ENCODE results near the gene TEKTIP1. TPM values are rescaled to one million over a fixed set of nuclear protein-coding genes. Genes with fewer than 3 reads are reported as not detected.
A peak's percentile ranks its signal among the peaks of the same experiment; 100 is the strongest.

TEKTIP1 gene
- total and polyA plus RNA-seq, 2 of the 4 experiments (the other 2 are of a cell fraction), result not detected

- Histone ChIP-seq H4K8ac (ENCODE audit: low read depth in 2 of 2, low read length in 2 of 2) (no peak overlapping the region), H3K4me3 (ENCODE audit: insufficient read depth, low read depth, low read length) (no peak overlapping the region), H3K4ac (ENCODE audit: low read depth, low read length) (no peak overlapping the region), H3K27me3 (ENCODE audit: control insufficient read depth, insufficient read depth, low read length) (no peaks in the 10 kb centered on the region), H3K9me3 (ENCODE audit: control insufficient read depth, insufficient read depth, low read length) (no peaks in the 10 kb centered on the region), H3K23ac (ENCODE audit: low read depth, low read length) (no peak overlapping the region), H2AK9ac (replicated peaks; ENCODE audit: low read depth, low read length, poor library complexity) (no peak overlapping the region), H3K4me1 (ENCODE audit: control insufficient read depth, insufficient read depth, low read length) (no peaks in the 10 kb centered on the region), H2BK120ac (ENCODE audit: low read depth, low read length) (no peak overlapping the region), H2AFZ (replicated peaks; ENCODE audit: low read length, poor library complexity) (no peak overlapping the region), H3K27ac (ENCODE audit: insufficient read depth, low read length) (0 out of 2 replicates have a peak overlapping the region, but pooled peaks have one; percentile 9), H2AK5ac (ENCODE audit: low read depth, low read length) (no peak overlapping the region), H3K14ac (replicated peaks; ENCODE audit: low read depth, low read length) (no peak overlapping the region), H3K9me1 (ENCODE audit: insufficient read depth, low read length) (no peaks in the 10 kb centered on the region), H3K4me2 (ENCODE audit: low read depth, low read length) (no peak overlapping the region), H2BK20ac (ENCODE audit: low read depth, low read length) (no peak overlapping the region), H3K36me3 (ENCODE audit: control insufficient read depth, insufficient read depth, low read length) (peaks cover 44% of the 10 kb centered on the region), H4K5ac (ENCODE audit: low read depth, low read length) (no peak overlapping the region), H2BK15ac (ENCODE audit: low read depth, low read length) (no peak overlapping the region), H4K20me1 (ENCODE audit: insufficient read depth, low read length) (peaks cover 30% of the 10 kb centered on the region), H3K56ac (ENCODE audit: extremely low read depth, insufficient read depth, low read length) (no peak overlapping the region), H4K91ac (ENCODE audit: insufficient read depth, low read depth, low read length) (no peak overlapping the region), H2BK5ac (ENCODE audit: low read depth, low read length, poor library complexity, severe bottlenecking) (no peak overlapping the region), H3K18ac (ENCODE audit: low read depth, low read length) (no peak overlapping the region), H3K79me1 (ENCODE audit: low read depth in 1 of 2, low read length in 2 of 2) (peaks cover 9 to 31% of the 10 kb centered on the region in 2 experiments; a peak in 3 of 4 replicates), H3K9ac (ENCODE audit: low read depth, low read length) (no peak overlapping the region)
- in situ Hi-C loops (cut with MboI; ENCODE audit: low sequenced_read_pairs) (no loop called here), intact Hi-C loops (cut with micrococcal nuclease) (no loop called here), dilution Hi-C loops (cut with HindIII; ENCODE audit: low sequenced_read_pairs, unreplicated experiment) (no loop called here)
- TF ChIP-seq USF2 (IDR thresholded peaks at IDR 0.05; ENCODE audit: low read depth, low read length), result no peak
- TF ChIP-seq MAZ (IDR thresholded peaks at IDR 0.05; ENCODE audit: borderline replicate concordance, low read depth, low read length), result no peak
- TF ChIP-seq RCOR1 (IDR thresholded peaks at IDR 0.05; ENCODE audit: insufficient replicate concordance, low read length), result no peak
- TF ChIP-seq SMC3 (IDR thresholded peaks at IDR 0.05; ENCODE audit: low read depth, low read length), result no peak
- ATAC-seq (ENCODE audit: low read depth), result no peak
- 90% methylated on average over 2 of the region's 13 CpGs; no CpG with 5 or more reads in 1 of the 2 experiments for WGBS, 2 experiments (ENCODE audit: extremely low coverage in 2 of 2, insufficient read length in 1 of 2)
- no TSS peak for BruUV-seq (replicated peaks)
- POLR2A ChIA-PET (ENCODE audit: unreplicated experiment), result no interaction called here
- CTCF ChIA-PET, result no interaction called here
- no peak for DNase-seq
Observed at GRCh38 chr19:3537101-3537437, 1.9 kb upstream of the TEKTIP1 start.

All from IMR-90 (cell line).